ENCODE data around the gene ZNF714.

ZNF714 gene

GRCh38 chr19:21087871-21088270, 5.9 kb downstream of the ZNF714 start:
- Histone ChIP-seq H3K4me3 (replicated peaks; ENCODE audit: insufficient read depth, low read length) (no peak overlapping the region), H3K27me3 (ENCODE audit: insufficient read depth, poor library complexity, severe bottlenecking) (no peaks in the 10 kb centered on the region), H3K27ac (replicated peaks) (no peak overlapping the region)
- DNase-seq (ENCODE audit: low read depth in 1 of 2, low spot score in 1 of 2), result no peak
- TF ChIP-seq GABPA (IDR thresholded peaks at IDR 0.05; ENCODE audit: low read depth), result no peak
- TF ChIP-seq POLR2AphosphoS5 (IDR thresholded peaks at IDR 0.05; ENCODE audit: low read depth), result no peak
- no peak for TF ChIP-seq SPI1 (IDR thresholded peaks at IDR 0.05; ENCODE audit: borderline replicate concordance, low read depth)

- no peaks in the 10 kb centered on the region for H3K27me3 ChIP-seq (ENCODE audit: insufficient read depth, poor library complexity, severe bottlenecking)
- DNase-seq (ENCODE audit: low read depth in 1 of 2, low spot score in 1 of 2), result no peak
- no peak overlapping the region for H3K4me3 ChIP-seq (replicated peaks; ENCODE audit: insufficient read depth, low read length)
- no peak for TF ChIP-seq CTCF (IDR thresholded peaks at IDR 0.05; ENCODE audit: insufficient read depth, low read length)
- TF ChIP-seq POLR2AphosphoS5 (IDR thresholded peaks at IDR 0.05; ENCODE audit: low read depth), result no peak
- TF ChIP-seq REST (IDR thresholded peaks at IDR 0.05; ENCODE audit: insufficient replicate concordance, low read depth), result no peak
- no peak for TF ChIP-seq SPI1 (IDR thresholded peaks at IDR 0.05; ENCODE audit: borderline replicate concordance, low read depth)
- no peak for TF ChIP-seq GABPA (IDR thresholded peaks at IDR 0.05; ENCODE audit: low read depth)
- H3K27ac ChIP-seq (replicated peaks), result no peak overlapping the region
These were observed 10.1 kb downstream of the ZNF714 start for GRCh38 chr19:21092109-21092508.

GRCh38 chr19:21094347-21095025, 12.5 kb downstream of the ZNF714 start:
- Histone ChIP-seq H3K27me3 (ENCODE audit: insufficient read depth, poor library complexity, severe bottlenecking) (no peaks in the 10 kb centered on the region), H3K4me3 (replicated peaks; ENCODE audit: insufficient read depth, low read length) (no peak overlapping the region), H3K27ac (replicated peaks) (no peak overlapping the region)
- TF ChIP-seq GABPA (IDR thresholded peaks at IDR 0.05; ENCODE audit: low read depth) (no peak), SPI1 (IDR thresholded peaks at IDR 0.05; ENCODE audit: borderline replicate concordance, low read depth) (no peak), CTCF (IDR thresholded peaks at IDR 0.05; ENCODE audit: insufficient read depth, low read length) (no peak), REST (IDR thresholded peaks at IDR 0.05; ENCODE audit: insufficient replicate concordance, low read depth) (no peak), POLR2AphosphoS5 (IDR thresholded peaks at IDR 0.05; ENCODE audit: low read depth) (no peak)
- no peak for DNase-seq (ENCODE audit: low read depth in 1 of 2, low spot score in 1 of 2)

- TF ChIP-seq REST (IDR thresholded peaks at IDR 0.05; ENCODE audit: insufficient replicate concordance, low read depth) (no peak), CTCF (IDR thresholded peaks at IDR 0.05; ENCODE audit: insufficient read depth, low read length) (no peak), POLR2AphosphoS5 (IDR thresholded peaks at IDR 0.05; ENCODE audit: low read depth) (no peak), GABPA (IDR thresholded peaks at IDR 0.05; ENCODE audit: low read depth) (no peak), SPI1 (IDR thresholded peaks at IDR 0.05; ENCODE audit: borderline replicate concordance, low read depth) (no peak)
- H3K27ac ChIP-seq (replicated peaks), result no peak overlapping the region
- DNase-seq (ENCODE audit: low read depth in 1 of 2, low spot score in 1 of 2), result no peak
- no peaks in the 10 kb centered on the region for H3K27me3 ChIP-seq (ENCODE audit: insufficient read depth, poor library complexity, severe bottlenecking)
- H3K4me3 ChIP-seq (replicated peaks; ENCODE audit: insufficient read depth, low read length), result no peak overlapping the region
These were observed 16.3 kb downstream of the ZNF714 start for GRCh38 chr19:21098291-21098690.
